Neural cell (in vitro differentiated cells): Measurements from ENCODE around the gene ENDOV.
"Not testable (repeated sequence)": the region's sequence is repeated elsewhere in the genome, so short reads cannot be mapped to it uniquely, and the experiment has no call there.

Experiments used
- EP300 ChIP-seq: fragments of 450-650 bp; conservative IDR thresholded peaks from 2 replicates; pipeline ENCODE4 v1.6.1; 2014; ENCODE audit warnings: antibody characterized with exemption, mild to moderate bottlenecking, moderate library complexity; ENCODE audit not compliant: poor library complexity, severe bottlenecking
- EZH2 ChIP-seq: fragments of 200-600, 300-800 bp; shearing (Covaris generic), sonication (generic); IDR thresholded peaks from 2 replicates; pipeline ENCODE4 v1.6.1; 2014; ENCODE audit warnings: antibody characterized with exemption, low read length, borderline replicate concordance, mild to moderate bottlenecking; ENCODE audit not compliant: insufficient read depth, poor library complexity, severe bottlenecking
- MXI1 ChIP-seq: fragments of 450-650 bp; conservative IDR thresholded peaks from 2 replicates; pipeline ENCODE4 v1.6.1; 2014; ENCODE audit warnings: antibody characterized with exemption, mild to moderate bottlenecking; ENCODE audit not compliant: poor library complexity, severe bottlenecking
- POLR2AphosphoS5 ChIP-seq: IDR thresholded peaks from 2 replicates; pipeline ENCODE4 v1.6.1; 2012
- RAD21 ChIP-seq: fragments of 450-650 bp; conservative IDR thresholded peaks from 2 replicates; pipeline ENCODE4 v1.6.1; 2014; ENCODE audit warnings: antibody characterized with exemption, mild to moderate bottlenecking, moderate library complexity
- TF ChIP-seq, protein P1 (sequence below): fragments of 450-650 bp; IDR thresholded peaks from 2 replicates; pipeline ENCODE4 v1.5.1; 2014; ENCODE audit warnings: antibody characterized with exemption, mild to moderate bottlenecking, moderate library complexity; ENCODE audit not compliant: poor library complexity, severe bottlenecking
- TF ChIP-seq, protein P2 (sequence below): IDR thresholded peaks from 2 replicates; pipeline ENCODE4 v1.6.1; 2012; ENCODE audit warnings: borderline replicate concordance

DNA sequence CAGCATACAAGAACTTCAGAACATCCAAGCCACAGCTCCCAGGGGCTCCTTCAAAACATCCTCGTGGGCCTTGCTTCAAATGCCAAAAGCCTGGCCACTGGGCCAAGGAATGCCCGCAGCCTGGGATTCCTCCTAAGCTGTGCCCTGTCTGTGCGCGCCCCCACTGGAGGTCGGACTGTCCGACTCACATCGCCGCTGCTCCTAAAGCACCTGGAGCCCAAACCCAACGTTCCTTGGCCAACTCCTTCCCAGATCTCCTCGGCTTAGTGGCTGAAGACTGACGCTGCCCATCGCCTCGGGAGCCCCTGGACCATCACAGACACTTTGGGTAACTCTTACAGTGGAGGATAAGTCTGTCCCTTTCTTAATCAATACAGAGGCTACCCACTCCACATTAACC is 12.9 kb upstream of the ENDOV start:
- TF ChIP-seq RAD21, MXI1, EZH2, EP300, POLR2AphosphoS5: not testable (repeated sequence)
- TF ChIP-seq, protein P1, sequence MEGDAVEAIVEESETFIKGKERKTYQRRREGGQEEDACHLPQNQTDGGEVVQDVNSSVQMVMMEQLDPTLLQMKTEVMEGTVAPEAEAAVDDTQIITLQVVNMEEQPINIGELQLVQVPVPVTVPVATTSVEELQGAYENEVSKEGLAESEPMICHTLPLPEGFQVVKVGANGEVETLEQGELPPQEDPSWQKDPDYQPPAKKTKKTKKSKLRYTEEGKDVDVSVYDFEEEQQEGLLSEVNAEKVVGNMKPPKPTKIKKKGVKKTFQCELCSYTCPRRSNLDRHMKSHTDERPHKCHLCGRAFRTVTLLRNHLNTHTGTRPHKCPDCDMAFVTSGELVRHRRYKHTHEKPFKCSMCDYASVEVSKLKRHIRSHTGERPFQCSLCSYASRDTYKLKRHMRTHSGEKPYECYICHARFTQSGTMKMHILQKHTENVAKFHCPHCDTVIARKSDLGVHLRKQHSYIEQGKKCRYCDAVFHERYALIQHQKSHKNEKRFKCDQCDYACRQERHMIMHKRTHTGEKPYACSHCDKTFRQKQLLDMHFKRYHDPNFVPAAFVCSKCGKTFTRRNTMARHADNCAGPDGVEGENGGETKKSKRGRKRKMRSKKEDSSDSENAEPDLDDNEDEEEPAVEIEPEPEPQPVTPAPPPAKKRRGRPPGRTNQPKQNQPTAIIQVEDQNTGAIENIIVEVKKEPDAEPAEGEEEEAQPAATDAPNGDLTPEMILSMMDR, result not testable (repeated sequence)
- TF ChIP-seq, protein P2, sequence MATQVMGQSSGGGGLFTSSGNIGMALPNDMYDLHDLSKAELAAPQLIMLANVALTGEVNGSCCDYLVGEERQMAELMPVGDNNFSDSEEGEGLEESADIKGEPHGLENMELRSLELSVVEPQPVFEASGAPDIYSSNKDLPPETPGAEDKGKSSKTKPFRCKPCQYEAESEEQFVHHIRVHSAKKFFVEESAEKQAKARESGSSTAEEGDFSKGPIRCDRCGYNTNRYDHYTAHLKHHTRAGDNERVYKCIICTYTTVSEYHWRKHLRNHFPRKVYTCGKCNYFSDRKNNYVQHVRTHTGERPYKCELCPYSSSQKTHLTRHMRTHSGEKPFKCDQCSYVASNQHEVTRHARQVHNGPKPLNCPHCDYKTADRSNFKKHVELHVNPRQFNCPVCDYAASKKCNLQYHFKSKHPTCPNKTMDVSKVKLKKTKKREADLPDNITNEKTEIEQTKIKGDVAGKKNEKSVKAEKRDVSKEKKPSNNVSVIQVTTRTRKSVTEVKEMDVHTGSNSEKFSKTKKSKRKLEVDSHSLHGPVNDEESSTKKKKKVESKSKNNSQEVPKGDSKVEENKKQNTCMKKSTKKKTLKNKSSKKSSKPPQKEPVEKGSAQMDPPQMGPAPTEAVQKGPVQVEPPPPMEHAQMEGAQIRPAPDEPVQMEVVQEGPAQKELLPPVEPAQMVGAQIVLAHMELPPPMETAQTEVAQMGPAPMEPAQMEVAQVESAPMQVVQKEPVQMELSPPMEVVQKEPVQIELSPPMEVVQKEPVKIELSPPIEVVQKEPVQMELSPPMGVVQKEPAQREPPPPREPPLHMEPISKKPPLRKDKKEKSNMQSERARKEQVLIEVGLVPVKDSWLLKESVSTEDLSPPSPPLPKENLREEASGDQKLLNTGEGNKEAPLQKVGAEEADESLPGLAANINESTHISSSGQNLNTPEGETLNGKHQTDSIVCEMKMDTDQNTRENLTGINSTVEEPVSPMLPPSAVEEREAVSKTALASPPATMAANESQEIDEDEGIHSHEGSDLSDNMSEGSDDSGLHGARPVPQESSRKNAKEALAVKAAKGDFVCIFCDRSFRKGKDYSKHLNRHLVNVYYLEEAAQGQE, result not testable (repeated sequence)
